ENCODE data around the gene MIP.
"Not testable (repeated sequence)": the region's sequence is repeated elsewhere in the genome, so short reads cannot be mapped to it uniquely, and the experiment has no call there.

The MIP gene

DNA sequence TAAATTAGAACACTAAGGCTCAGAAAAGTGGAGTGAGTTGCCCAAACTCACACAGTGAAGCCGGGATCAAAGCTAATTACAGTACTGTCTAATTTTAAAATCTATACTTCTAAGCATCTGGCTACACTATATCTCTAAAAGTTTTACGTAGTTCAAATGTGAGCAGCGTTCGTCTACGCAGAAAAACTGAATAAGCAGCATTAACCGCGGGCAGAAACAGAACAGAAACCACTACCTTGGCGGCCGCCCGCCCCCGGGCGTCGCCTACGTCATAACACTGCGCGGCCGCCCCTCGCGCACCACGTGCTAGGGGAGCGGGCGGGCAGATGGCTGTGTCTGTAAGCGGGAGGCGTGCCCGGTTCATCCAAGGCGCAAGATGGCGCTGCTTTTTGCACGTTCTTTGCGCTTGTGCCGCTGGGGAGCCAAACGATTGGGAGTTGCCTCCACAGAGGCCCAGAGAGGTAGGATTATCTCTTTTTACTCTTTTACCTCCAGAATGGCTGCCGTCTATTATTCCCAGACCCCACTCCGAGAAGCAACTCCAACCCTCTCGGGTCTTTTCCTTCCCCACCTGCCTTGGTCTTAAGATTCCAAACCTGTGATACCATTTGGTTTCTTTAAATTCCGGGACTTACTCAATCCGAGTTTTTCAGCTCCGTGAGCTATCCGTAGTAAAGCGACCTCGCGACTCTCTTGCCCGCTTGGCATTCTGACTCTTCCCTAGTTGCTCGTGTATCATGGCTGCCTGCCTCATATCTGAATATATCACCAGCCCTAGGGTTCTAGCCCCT lies 14.0 kb upstream of the MIP start, which contains the start of gene SPRYD4:
Gene SPRYD4, plus strand, starts transcription at position 363 of the 791 bp plus-strand sequence. Its CDS starts 14 bp downstream, at position 377.
- peak within 1 kb of the TSS; percentile 72 for H3K4me3 ChIP-seq
- no peaks in the 10 kb centered on the region for H4K20me1 ChIP-seq
- TF ChIP-seq Cebpa-rat (IDR thresholded peaks at IDR 0.05), result no peak
- peak within 1 kb of the TSS; percentile 93 for H3K4me2 ChIP-seq
- H3K27ac ChIP-seq, result peak within 1 kb of the TSS; percentile 87
- H3K4me1 ChIP-seq, result peaks cover 30% of the 10 kb centered on the region
- no peaks in the 10 kb centered on the region for H3K27me3 ChIP-seq
- peak within 1 kb of the TSS; percentile 87 for H3K9ac ChIP-seq
- peaks cover 34% of the 10 kb centered on the region for H3K36me3 ChIP-seq
- no peaks in the 10 kb centered on the region for H3K9me3 ChIP-seq

DNA sequence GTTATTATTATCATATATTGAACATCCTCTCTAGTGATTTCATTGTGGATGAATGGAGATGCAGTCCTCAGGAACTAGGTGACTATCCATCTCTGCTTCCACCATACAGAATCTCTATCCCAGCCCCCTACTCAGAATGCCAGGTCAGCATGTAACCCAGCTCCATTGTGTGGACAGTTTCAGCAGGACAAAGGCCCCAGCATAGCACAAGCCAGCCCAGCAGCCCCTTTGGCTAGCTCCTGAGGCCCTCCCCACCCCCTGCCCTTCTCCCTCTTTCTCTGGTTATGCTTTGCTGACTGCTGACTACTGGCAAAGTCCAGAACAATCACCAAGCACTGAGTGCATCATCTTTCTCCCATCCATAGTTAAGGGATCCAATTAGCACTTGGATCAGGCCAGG lies 8.1 kb upstream of the MIP start:
- no peak for TF ChIP-seq Cebpa-rat (IDR thresholded peaks at IDR 0.05)
- Histone ChIP-seq H3K4me1 (peaks cover 25% of the 10 kb centered on the region), H3K36me3 (no peaks in the 10 kb centered on the region), H3K4me3 (no peak overlapping the region), H3K27ac (no peak overlapping the region), H3K9ac (no peak overlapping the region), H4K20me1 (no peaks in the 10 kb centered on the region), H3K4me2 (no peak overlapping the region), H3K9me3 (no peaks in the 10 kb centered on the region), H3K27me3 (no peaks in the 10 kb centered on the region)

DNA sequence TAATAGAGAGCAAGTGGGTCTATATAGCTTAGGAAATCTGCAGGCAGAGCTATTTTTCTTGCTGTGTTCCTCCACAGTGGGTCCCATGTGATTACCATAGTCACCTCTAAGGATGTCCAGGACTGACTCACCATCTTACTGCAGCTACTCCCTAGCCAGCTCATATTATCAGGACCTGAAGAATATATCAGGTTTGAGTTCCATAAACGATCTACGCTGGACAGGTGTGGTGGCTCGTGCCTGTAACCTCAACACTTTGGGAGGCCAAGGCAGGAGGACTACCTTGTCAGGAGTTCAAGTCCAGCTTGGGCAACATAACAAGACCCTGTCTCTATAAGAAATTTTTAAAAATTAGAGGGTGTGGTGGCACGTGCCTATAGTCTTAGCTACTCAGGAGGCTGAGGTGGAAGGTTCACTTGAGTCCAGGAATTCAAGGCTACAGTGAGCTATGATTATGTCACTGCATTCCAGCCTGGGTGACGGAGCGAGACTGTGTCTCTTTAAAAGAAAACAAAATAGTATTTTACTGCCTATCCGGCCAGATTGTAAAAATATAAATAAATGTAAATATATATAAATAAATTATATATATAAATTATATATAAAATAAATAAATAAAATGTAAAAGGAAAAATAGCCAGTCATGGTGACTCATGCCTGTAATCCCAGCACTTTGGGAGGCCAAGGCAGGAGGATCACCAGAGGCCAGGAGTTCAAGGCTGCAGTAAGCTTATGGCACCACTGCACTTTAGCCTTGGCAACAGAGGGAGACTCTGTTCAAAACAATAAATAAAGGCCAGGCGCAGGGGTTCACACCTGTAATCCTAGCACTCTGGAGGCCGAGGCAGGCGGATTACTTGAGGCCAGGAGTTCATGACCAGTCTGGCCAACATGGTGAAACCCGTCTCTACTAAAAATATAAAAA lies 7.0 kb upstream of the MIP start:
- no peaks in the 10 kb centered on the region for H3K9me3 ChIP-seq
- H3K36me3 ChIP-seq, result no peaks in the 10 kb centered on the region
- H3K4me2 ChIP-seq, result no peak overlapping the region
- H3K27ac ChIP-seq, result no peak overlapping the region
- H3K27me3 ChIP-seq, result no peaks in the 10 kb centered on the region
- H4K20me1 ChIP-seq, result no peaks in the 10 kb centered on the region
- H3K4me1 ChIP-seq, result peaks cover 22% of the 10 kb centered on the region
- TF ChIP-seq Cebpa-rat (IDR thresholded peaks at IDR 0.05), result no peak
- H3K4me3 ChIP-seq, result no peak overlapping the region
- H3K9ac ChIP-seq, result no peak overlapping the region

DNA sequence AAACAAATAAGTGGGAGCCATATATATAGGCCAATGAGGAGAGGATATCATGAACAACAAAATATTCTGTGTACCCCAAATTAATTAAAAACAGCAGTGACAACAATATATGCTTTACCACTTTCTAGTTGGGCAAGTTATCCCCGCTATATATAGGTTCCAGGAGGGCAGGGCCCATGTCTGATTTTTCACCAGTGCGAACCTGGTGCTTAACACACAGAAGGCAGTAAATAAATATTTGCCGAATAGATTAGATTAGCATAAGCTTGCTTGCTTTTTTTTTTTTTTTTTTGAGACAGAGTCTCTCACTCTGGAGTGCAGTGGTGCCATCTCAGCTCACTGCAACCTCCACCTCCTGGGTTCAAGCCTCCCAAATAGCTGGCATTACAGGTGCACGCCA lies 3.4 kb upstream of the MIP start:
- TF ChIP-seq Cebpa-rat (IDR thresholded peaks at IDR 0.05), result no peak
- H3K4me3 ChIP-seq, result no peak overlapping the region
- no peak overlapping the region for H3K9ac ChIP-seq
- no peaks in the 10 kb centered on the region for H3K9me3 ChIP-seq
- H3K27me3 ChIP-seq, result no peaks in the 10 kb centered on the region
- H3K4me2 ChIP-seq, result no peak overlapping the region
- no peak overlapping the region for H3K27ac ChIP-seq
- no peaks in the 10 kb centered on the region for H3K36me3 ChIP-seq
- peaks cover 22% of the 10 kb centered on the region for H3K4me1 ChIP-seq
- no peaks in the 10 kb centered on the region for H4K20me1 ChIP-seq

DNA sequence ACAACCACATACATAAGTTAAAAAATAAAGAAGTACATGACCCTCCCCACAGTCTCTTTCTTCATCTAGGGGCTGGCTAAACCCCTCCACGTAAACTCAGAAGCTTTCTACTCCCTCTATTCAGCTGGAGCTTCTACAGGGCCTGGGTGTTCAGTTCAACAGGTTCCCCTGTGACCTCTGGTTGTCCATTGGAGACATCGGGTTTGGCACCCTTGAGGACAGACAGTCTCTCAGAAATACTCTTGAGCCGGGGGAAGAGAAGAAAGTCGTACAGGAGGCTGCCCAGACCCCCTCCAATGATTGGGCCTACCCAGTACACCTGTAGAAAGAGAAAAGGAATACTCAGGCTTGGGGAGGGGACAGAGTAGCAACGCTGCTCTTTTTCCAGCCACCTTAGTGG lies 3.3 kb downstream of the MIP start:
- H3K4me3 ChIP-seq, result no peak overlapping the region
- peaks cover 24% of the 10 kb centered on the region for H3K4me1 ChIP-seq
- H3K4me2 ChIP-seq, result no peak overlapping the region
- no peak overlapping the region for H3K9ac ChIP-seq
- no peaks in the 10 kb centered on the region for H3K9me3 ChIP-seq
- H3K36me3 ChIP-seq, result no peaks in the 10 kb centered on the region
- H4K20me1 ChIP-seq, result no peaks in the 10 kb centered on the region
- TF ChIP-seq Cebpa-rat (IDR thresholded peaks at IDR 0.05), result no peak
- H3K27ac ChIP-seq, result no peak overlapping the region
- no peaks in the 10 kb centered on the region for H3K27me3 ChIP-seq

DNA sequence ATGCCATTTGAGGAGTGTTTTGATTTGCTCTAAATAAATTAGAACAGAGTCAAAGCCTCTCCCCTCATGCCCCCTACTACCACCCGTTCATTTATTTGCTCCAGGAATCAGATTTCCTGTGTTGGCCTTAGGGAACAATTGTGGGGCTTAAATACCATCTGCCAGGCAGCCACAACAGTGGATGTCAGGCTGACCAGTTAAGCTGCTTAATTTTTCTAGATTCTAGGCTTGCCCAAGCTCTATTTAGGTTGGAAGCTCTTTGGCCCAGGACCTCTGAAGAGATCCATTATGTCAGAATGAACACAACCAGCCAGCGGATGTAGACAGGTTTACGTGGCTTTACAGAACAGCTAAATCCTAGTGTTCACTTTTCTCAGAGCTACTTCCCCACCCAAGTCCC lies 4.2 kb downstream of the MIP start:
- Histone ChIP-seq H3K9ac (no peak overlapping the region), H3K27me3 (no peaks in the 10 kb centered on the region), H3K4me2 (peak overlapping the region; percentile 96), H3K9me3 (no peaks in the 10 kb centered on the region), H3K4me3 (no peak overlapping the region), H3K36me3 (peaks cover 5% of the 10 kb centered on the region; the same call in 1 of the 2 replicates), H3K27ac (no peak overlapping the region), H3K4me1 (peaks cover 24% of the 10 kb centered on the region), H4K20me1 (no peaks in the 10 kb centered on the region)
- TF ChIP-seq Cebpa-rat (IDR thresholded peaks at IDR 0.05), result no peak

DNA sequence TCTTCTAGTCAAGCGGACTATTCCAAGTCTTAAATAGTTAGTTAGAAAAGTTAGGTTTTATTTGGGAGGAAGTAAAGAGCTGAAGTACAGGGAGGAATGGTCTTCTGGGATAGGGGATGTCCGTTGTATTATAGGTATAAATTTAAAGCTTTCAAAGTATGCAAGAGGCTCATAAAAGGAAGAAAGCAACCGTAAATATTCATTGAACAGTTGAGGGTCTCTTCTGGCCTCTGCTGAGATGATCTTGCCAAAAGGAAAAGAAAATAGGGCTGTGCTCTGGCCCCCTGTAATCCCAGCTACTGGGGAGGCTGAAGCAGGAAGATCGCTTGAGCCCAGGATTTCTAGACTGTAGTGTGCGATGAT lies 4.9 kb downstream of the MIP start:
- H3K4me3 ChIP-seq, result peak overlapping the region; percentile 80
- no peaks in the 10 kb centered on the region for H3K27me3 ChIP-seq
- peak overlapping the region; percentile 90 for H3K27ac ChIP-seq
- H3K9ac ChIP-seq, result peak overlapping the region; percentile 91
- peaks cover 10% of the 10 kb centered on the region for H3K36me3 ChIP-seq
- peaks cover 24% of the 10 kb centered on the region for H3K4me1 ChIP-seq
- H3K4me2 ChIP-seq, result peak overlapping the region; percentile 96
- H4K20me1 ChIP-seq, result no peaks in the 10 kb centered on the region
- peaks cover 4% of the 10 kb centered on the region for H3K9me3 ChIP-seq
- TF ChIP-seq Cebpa-rat (IDR thresholded peaks at IDR 0.05), result no peak

DNA sequence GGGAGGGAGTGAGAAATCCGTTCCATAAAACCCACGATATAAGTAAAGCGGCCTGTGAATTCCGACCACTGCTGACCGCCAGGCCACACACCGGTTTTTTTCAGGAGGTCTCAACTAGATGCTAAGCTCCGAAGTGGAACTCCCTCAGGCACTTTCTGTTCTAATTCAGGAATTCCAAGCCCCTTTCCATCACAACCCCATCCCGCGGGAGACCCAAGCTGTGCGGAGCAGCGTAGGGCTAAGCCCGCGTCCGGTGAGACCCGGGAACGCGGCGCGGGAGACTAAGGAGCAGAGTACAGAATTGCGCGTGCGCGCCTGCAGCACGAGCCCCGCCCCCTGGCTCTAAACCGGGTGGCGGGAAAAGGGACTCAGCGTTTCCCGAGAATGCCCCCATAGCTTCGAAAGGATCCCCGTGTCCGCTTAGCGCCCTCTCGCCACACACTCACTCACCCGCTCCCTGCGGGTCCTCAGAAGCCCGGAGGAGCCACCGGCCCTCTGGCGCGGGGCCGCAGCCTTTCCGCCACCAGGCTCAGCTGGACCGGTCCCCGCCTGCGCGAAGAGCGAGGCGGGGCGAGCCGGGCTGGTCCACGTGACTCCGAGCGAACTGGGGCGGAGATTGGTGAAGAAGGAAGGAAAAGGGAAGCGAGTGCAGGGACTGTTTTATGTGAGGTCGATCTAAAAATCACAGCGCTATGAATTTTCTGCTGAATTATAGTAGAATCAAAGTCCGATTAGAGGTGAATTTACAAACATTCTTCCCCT lies 5.4 kb downstream of the MIP start, which contains the start of gene TIMELESS:
Gene TIMELESS, minus strand, starts transcription at position 567 of the 762 bp plus-strand sequence. CDS start 15,256 bp downstream, outside the sequence.
- peak within 1 kb of the TSS; percentile 96 for H3K4me2 ChIP-seq
- H3K27ac ChIP-seq, result peak within 1 kb of the TSS; percentile 90
- peaks cover 24% of the 10 kb centered on the region for H3K4me1 ChIP-seq
- TF ChIP-seq Cebpa-rat (IDR thresholded peaks at IDR 0.05), result no peak
- H4K20me1 ChIP-seq, result no peaks in the 10 kb centered on the region
- peaks cover 16% of the 10 kb centered on the region for H3K36me3 ChIP-seq
- no peaks in the 10 kb centered on the region for H3K27me3 ChIP-seq
- H3K9ac ChIP-seq, result peak within 1 kb of the TSS; percentile 91
- peaks cover 9% of the 10 kb centered on the region for H3K9me3 ChIP-seq
- H3K4me3 ChIP-seq, result peak within 1 kb of the TSS; percentile 80

DNA sequence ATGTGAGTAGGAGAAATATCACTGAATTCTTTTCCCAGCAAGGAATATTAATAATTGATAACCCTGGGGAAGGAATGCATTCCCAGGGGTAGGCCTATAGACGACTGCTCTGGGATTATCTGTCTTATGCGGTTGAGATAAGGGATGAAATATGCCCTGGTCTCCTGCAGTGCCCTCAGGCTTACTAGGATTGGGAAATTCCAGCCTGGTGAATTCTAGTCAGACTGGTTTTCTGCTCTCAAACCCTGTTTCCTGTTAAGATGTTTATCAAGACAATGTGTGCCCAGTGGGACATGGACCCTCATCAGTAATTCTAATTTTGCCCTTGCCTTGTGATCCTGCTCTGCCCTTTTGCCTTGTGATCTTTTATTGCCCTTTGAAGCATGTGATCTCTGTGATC lies 11.2 kb downstream of the MIP start:
- H3K27me3 ChIP-seq, H4K20me1 ChIP-seq, H3K4me2 ChIP-seq, H3K4me1 ChIP-seq, H3K9ac ChIP-seq, H3K4me3 ChIP-seq, H3K27ac ChIP-seq: not testable (repeated sequence)
- Histone ChIP-seq H3K9me3 (peaks cover 27% of the 10 kb centered on the region), H3K36me3 (peaks cover 52% of the 10 kb centered on the region)

Data from BLaER1 (cell line).